GM18505 (cell line): ENCODE data around the gene HOXC6.

Experiments
- ATAC-seq: cut with Tn5 transposase; IDR thresholded peaks from one replicate; pipeline ENCODE4 v1.9.1; 2021; ENCODE audit not compliant: unreplicated experiment
- POLR2A ChIP-seq: IDR thresholded peaks from 4 replicates; pipeline ENCODE4 v1.6.1; 2011; ENCODE audit warnings: borderline replicate concordance; ENCODE audit not compliant: insufficient read depth, insufficient read length; ENCODE audit errors: extremely low read depth

The HOXC6 gene

GRCh38 chr12:54054742-54055194, 26.5 kb downstream of the HOXC6 start:
- TF ChIP-seq POLR2A, result no peak

GRCh38 chr12:54055552-54055951, 27.3 kb downstream of the HOXC6 start:
- ATAC-seq, result no peak
- no peak for TF ChIP-seq POLR2A

More at GRCh38 chr12:54054742-54055194, 26.5 kb downstream of the HOXC6 start:
- ATAC-seq, result no peak

GRCh38 chr12:54056110-54056509, 27.9 kb downstream of the HOXC6 start:
- ATAC-seq, result no peak
- no peak for TF ChIP-seq POLR2A

- no peak for TF ChIP-seq POLR2A
- ATAC-seq, result no peak
These were observed 30.0 kb downstream of the HOXC6 start for GRCh38 chr12:54058128-54058768.

- TF ChIP-seq POLR2A, result no peak
- ATAC-seq, result no peak
These were observed 31.4 kb downstream of the HOXC6 start for GRCh38 chr12:54059668-54060067.

GRCh38 chr12:54060174-54060974, 32.1 kb downstream of the HOXC6 start:
- TF ChIP-seq POLR2A, result no peak
- ATAC-seq, result no peak

- no peak for TF ChIP-seq POLR2A
- no peak for ATAC-seq
These were observed 32.9 kb downstream of the HOXC6 start for GRCh38 chr12:54060975-54061778.

GRCh38 chr12:54065677-54066076, 37.4 kb downstream of the HOXC6 start:
- no peak for ATAC-seq
- TF ChIP-seq POLR2A, result no peak

- ATAC-seq, result no peak
- TF ChIP-seq POLR2A, result no peak
These were observed 38.2 kb downstream of the HOXC6 start for GRCh38 chr12:54066408-54066807.

- no peak for TF ChIP-seq POLR2A
- no peak for ATAC-seq
These were observed 40.3 kb downstream of the HOXC6 start for GRCh38 chr12:54068418-54069070.

GRCh38 chr12:54071942-54072341, 43.7 kb downstream of the HOXC6 start:
- ATAC-seq, result no peak

GRCh38 chr12:54074308-54074707, 46.1 kb downstream of the HOXC6 start:
- no peak for TF ChIP-seq POLR2A
- no peak for ATAC-seq

More at GRCh38 chr12:54071942-54072341, 43.7 kb downstream of the HOXC6 start:
- TF ChIP-seq POLR2A, result no peak

- no peak for TF ChIP-seq POLR2A
- ATAC-seq, result no peak
These were observed 47.2 kb downstream of the HOXC6 start for GRCh38 chr12:54075409-54075808.
